ENCODE data around the gene GPRIN3. TPM values are rescaled to one million over a fixed set of nuclear protein-coding genes. Genes with fewer than 3 reads are reported as not detected.

Gene GPRIN3
- total RNA-seq, 1 donor from 2014 or later: 0.51 TPM

DNA sequence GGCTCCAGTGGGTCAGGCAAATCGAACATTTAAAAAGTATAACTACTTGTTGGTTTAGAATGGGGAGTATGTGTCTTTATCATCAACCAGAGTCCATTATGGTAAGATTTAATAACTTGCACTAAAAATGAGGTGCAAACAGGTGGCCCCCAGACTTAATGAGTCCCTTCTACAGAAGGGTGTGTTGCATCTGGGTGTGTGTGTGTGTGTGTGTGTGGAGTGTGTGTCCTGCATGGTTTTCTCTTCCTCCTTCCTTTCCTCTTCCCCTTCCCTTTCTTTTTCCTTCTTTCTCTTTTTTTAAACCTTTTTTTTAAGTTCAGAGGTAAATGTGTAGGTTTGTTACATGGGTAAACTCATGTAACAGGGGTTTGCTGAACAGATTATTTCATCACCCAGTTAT is 53.7 kb downstream of the GPRIN3 start:
- DNase-seq: no peak

DNA sequence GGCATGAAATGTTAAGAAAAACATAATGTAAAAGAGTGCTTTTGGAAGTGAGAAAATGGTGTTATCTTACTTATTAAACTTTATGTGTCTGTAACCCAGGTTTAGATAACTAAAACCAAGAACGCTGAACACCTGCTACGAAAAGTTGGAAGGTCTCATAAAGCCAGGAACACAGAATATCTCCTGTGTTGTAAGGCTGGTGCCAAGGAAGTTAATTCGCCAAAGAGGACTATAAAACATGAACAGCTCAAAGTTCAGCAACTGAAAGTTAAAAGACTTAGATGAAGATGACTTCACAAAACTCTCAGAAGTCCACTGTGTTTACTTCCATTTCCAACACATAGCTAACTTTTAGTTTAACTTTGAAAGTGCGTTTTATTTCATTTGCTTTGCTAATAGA is 54.3 kb downstream of the GPRIN3 start:
- no peak for DNase-seq

DNA sequence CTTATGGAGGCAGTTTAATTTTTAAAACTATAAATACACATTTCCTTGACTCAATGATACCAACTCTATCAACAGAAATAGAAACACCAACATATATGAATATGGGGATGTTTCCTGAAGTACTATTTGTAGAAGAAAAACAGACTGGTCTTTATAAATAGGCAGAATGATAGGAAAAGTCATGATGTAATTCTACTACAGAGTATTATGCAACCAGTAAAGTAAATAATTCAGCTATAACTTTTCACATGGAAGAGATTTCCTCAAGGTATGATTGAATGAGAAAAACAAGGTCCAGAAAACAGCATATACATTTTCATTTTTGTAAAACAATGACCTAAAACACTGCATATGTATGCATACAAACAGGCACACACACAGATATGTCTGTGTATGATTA is 56.2 kb downstream of the GPRIN3 start:
- DNase-seq: no peak

DNA sequence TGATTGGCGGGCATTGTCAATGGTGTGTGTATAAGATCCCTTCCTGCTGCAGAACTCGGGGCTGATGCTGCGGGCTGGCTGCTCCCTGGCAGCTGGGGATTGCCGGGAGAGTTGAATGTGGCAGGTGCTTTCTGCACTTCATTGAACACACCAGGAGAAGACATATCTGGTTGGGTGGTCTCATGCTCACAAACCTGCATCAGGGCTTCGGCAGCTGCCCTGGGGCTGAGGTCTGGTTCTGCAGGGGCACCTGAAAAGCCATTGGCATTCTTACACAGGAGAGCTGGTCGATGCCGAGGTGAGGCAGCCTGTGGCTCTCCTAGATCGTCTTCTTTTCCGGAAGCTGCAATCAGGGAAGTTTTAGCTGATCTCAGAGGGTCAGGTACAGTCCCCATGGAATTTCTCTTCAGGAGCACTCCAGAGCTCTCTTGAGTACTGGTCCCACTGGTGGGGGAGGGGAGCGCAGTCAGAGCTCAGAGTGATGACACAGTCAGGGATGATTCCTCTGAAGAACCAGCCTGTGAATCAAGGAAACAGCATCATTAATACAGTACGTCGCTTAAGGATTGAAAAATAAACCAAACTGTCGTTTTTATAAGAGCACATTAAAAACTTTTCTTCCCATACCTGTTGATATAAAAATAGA is 57.8 kb downstream of the GPRIN3 start:
- DNase-seq: no peak

DNA sequence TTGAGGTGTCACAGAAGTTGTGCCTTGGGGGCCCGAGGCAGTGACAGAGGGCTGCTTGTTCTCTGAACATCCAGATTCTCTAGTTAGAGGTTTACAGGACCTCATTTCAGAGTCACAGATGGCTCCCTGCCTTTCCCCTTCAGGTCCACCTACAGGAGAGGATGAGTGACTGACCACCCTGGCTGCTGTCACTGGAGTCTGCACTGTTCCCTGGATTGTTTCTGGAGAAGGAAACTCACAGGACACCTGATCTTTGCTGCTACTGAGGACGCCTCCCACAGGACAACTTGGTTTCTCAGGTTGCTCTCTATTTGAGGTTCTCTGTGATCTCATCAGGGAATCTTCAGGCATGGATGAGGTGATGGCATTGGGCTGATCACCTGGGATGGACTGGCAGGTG is 58.3 kb downstream of the GPRIN3 start:
- DNase-seq: no peak

DNA sequence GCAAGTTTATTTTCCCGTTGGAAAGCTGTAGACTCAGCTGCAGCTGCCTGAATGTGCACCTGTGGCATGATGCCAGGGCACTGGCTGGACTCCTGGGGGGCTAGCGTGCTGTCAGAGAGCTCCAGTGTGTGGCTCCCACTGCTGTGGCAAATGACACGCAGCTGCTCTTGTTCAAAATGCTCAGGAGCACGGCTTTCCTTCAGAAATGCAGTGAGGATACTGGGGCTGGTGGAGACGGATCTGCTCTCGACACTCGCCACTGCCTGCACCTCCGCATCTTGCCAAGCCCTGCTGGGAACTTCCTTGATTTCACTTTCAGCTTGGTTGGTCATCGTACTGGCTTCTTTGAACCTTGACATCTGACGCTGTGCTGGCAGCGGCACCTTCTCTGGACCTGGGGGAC is 58.7 kb downstream of the GPRIN3 start:
- no peak for DNase-seq

DNA sequence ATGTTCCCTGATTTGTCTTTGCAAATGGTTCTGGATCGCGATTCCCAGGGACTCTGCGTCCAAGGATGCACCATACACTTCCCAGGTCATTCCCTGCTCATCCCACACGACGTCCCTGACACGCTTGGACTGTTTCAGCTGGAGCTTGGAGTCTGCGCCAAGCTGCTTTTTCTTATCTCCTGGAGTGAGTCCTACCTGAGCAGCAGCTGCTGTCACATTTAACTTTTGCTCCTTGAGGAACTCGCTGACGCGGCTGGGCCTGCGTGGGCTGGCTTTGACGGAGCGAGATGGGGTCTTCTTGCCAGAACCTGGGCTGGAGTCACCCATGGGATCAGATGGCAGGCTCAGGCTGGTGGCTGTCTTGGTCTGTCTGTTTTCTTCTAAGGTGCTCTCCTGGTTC is 59.6 kb downstream of the GPRIN3 start:
- no peak for DNase-seq

DNA sequence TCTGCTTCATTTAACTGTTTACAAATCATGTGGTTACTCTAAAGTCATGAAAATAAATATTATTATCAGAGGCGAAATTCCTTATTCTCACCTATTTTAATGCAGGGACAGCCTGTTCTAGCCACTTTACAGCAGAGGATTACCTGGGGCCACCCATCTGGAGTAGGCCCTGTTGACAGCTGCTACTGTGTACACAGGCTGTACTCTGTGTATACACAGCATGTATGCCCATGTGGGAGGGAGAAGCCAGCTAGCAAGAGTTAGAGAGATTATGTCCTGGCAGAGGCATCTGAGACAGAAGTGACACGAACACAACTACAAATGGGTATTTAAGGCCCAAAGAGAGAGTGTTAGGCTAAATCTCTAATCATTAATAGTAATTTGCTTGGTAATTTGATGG is 62.1 kb downstream of the GPRIN3 start:
- DNase-seq: no peak

DNA sequence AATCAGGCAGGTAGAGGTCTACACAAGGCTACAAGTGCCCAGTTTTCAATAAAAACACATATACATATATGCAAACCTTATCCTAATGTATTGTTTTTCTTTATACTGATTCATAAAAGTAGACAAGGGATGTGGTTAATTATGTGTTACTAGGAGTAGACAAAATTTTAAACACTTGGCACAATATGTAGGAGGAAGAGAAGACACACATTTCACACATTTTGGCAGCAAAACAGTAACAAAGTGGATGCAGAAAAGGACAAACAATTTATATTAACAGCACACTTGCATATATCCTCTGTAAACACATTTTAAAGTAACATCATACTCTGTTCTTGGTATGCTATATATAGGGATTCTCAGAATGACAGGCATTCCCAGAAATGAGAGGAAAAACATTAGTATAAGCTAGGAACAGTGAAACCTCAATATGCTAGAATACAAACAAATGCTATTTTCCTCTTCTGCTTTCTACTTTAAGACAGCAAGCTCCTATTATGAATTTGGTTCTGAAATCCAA is 63.8 kb downstream of the GPRIN3 start:
- no peak for DNase-seq

DNA sequence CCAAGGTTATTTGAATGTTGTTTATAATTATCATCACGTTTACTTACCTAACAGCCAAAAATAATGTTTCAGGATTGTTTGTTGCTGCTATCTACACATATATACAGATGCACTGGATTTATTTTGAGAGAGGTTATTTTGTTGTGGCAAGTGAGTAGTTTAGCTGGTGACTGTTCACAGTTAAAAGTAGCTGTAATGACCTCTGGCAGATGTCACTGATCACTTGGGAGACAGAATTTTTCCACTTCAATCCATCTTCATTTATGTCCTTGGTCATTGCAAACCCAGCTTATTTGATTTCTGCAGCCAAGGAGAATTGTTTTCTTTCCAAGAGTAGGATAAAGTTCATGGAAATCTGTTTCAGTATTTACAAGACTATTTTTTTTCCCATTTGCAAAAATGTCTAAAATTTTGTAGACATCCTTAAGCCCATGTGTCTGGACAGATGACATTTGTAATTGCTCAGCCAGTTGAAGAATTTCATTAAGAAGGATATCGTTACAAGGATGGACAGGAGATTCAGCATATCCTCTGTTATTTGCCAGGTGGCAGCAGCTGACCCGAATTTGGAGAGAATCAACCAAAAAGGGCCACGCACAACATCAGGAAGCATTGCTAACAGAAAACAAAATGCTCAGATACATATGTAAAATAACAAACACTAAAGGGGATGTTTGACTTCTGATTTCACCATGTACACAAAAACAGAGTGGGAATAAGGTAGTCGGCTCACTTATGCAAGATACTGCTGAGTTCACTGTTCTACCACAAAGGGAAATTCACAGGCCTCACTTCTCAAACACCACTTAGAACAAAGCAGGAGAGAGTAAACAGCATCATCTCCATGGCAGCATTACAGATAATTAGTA is 64.5 kb downstream of the GPRIN3 start:
- no peak for DNase-seq

DNA sequence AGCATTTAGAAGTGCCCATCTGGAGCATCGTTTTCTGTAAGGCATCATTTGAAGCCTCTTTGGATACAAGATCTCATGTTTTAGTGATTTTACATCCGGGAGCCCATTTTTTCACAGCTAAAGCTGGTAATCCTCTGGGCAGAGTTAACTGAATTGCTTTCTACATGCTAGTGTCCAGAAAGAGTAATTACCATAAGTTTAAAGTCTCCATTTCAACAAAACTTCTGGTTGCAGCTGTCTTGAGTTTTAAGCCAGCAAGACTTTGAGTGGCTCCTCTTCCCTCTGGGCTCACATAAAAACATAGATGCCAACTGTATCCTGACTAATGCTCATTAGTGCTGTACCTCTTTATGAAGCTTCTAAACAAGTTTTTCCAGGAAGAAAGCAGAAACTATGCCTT is 65.4 kb downstream of the GPRIN3 start:
- no peak for DNase-seq

DNA sequence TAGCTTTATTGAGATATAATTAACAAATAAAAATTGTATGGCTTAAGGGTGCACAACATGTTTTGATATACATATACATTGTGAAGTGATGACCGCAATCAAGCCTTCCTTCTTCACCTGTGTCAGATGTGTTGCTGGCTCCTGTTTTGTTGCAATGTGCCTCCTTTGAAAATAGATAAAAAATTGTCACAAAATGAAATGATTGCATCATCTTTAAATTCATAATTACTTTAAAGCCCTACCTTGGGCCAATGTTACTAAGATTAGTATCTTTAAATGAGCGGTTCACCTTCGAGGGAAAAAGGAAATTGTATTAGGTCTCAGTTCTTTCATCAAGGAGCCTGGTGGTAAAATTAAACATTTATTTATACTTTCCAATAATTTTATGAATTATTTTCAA is 77.3 kb downstream of the GPRIN3 start:
- DNase-seq: no peak

DNA sequence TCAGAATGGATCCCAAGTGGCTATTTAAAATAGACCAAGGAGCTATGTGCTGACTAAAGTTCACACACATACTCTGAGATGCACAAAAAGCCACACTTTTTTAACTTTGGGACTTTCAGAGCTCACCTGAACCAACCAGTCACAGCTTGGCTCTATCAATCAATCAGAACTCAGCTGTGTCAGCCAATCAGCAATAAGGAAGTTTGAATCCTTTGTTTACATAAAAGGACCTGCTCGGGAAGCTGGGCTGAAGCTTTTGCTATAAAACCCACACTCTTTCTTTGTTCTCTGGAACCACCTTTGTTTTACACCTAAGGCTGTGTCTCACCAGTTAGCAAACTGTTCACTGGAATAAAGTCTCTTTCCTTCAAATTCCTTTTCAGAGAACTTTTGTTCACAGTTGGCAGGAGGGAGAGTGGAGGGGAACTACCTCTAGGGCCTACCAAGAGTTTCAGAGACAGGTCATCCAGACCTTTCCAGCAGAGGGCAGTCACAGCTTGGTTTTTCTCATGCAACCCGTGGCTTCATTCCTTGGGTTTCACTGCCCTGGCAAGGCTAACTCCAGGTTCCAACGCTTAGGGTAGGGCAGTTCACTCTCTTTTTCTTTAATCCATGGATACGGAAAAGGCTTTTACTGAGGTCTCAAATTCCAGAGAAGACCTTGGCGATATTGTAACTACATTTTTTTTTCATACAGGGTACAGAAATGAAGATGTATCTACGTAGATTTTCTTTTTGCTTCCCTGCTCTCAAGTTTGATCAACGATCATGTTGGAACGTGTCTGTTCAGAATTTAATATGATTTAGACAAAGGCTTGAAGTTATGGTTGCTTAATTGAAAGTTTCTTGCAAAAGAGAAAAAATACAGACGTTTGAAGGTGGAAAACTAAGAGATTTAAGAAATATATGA is 80.7 kb downstream of the GPRIN3 start:
- peak; percentile 85 for DNase-seq

DNA sequence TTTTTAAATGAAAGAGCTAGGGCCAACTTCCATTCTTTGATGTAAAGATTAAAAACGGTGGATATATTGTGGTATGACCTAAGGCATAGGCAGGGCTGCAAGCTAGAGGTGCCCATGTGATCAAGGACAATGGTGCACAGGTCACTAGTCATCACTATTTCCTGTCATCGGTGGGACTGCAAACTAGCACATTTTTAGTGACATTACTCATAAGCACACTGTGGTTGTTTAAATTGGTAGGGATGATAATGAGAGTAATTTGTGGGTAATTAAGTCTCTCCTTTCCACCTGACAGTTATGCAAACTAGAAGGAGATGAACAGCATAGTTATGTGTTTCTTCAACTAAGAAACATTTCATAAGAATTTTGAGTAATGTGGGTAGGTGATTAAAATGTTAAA is 85.4 kb downstream of the GPRIN3 start:
- peak; percentile 1 for DNase-seq

DNA sequence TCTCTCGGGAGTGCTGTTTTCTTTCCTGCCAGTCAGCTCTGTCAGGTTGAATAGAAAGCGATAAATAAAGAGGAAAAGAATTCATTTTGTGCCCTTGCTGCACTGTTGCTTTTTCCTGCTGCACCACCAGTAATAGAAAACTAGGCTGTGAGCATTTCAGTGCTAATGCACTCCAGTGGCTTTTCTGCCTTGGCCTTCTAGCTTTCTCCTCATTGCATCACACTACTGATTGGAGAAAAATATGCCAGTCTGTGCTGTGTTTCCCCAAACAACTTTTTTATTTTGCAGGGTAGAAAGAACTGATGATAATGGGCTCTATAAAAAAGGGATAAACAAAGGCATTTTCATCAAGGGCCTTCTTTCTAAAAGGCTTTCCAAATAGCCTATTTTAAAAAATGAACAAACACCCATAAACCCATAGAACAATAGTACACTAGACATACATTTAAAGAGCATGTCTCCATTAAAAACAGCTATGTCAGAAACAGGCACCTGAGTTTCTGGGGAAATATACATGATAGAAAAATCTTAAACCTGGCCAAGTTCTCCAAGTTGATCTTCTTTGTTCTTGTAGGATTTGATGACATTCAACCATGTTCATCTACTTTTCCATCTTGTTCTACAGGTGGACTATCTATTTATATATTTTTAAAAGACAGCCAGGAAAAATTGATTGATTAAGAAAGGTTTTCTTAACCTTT is 86.3 kb downstream of the GPRIN3 start:
- DNase-seq: no peak

DNA sequence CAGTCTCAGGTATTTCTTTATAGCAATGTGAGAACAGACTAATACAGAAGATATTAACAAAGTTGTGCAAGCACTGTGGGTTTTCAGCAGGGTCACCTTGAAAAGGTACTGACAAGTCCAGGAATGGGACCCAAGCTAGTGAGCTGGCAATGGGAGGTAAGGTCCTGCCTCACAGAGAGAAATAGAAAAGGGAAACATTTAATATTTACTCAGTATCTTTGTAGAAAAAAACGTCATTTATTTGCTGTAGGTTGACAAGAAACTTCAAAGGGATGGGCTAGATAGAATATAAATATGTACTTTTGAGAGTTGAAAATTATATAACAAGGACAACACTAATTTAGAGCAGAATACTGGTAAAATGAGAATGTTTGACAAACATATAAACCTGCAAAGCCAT is 89.0 kb downstream of the GPRIN3 start:
- no peak for DNase-seq

DNA sequence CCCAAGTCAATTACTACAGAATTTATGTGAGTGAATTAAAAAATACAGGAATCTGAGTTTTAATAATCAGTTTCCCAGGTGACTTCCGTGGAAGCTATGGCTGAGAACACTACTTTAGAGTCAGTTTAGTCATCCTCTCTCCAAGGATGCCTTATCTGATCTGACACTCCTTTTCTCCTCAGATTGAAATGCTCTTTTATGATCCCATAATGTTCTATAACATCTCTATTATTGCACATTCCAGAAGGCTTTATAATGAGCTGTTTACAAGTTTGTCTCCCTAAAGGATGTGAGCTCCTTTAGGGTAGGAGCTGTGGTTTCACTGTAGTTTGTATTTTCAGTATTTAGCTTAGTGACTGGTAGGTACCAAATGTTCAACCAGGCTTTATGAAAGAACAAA is 90.0 kb downstream of the GPRIN3 start:
- no peak for DNase-seq

DNA sequence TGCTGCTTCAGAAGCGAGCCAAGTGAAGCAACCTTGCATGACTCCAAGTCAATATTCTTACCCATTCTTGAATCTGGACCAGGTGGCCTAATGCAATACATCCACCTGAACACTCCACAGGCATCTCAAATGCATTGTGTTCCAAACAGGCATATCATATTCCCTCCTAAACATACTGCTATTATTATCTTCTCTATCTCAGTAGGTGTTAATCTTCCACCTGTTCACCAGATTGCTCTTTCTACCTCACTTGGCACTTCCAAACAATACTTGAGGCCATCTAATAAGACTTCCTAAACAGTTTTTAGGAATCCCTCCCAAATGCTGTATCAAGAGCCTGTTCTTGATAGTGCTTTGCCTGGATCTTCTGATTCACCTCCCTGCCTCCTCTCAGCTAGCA is 90.7 kb downstream of the GPRIN3 start:
- DNase-seq: no peak

DNA sequence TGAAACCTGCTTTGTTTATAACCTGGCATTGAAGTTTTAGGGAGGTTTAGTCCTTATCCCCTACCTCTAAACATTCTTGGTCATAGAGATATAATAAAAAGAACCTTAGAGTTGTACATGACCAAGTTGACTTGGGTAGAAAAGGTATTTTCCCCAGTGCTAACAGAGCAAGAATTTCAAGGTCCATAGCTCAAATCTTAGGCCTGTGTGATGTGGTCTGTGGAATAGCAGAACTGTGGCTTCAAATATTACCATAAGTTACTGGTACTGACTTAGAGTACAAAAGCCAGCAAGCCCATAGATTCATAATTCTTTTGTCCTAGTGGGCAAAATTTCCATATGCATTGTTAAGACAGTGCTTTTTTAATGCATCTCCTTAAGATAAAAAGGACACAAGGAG is 91.2 kb downstream of the GPRIN3 start:
- no peak for DNase-seq

DNA sequence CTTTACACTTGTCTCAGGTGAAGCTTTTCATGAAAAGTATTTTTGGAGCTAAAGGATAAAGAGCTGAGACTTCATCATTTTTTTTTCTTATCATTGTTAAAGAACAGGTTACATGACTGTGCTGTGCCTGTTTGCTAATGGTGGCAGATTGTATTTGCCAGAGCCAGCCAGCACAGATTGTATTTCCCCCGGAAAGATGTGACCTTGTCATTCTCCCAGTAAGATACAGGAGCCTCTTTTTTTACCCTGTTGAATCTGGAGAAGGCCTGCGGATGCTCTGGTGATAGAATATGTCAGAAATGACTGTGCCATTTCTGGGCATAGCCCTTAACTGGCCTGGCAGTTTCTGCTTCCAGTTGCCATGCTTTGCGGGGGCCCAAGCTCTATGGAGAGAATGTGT is 91.9 kb downstream of the GPRIN3 start:
- no peak for DNase-seq

DNA sequence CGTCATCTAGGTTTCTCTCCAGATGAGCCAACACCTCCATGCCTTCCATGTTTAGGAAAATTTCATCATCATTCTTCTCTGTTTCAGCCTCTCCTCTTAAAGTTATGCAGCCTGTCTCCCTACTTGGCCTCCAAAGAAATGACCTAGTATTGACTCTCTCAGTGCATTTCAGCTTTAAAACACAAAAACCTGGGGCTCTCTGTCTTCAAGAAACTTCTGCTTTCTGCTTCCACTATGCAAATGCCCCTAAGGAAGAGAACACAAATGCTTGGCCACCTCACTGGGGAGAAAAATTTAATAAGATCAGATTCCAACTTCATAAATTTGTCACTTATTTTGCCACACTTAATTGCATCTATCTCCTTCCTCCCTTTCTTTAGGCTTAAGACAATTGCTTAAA is 93.3 kb downstream of the GPRIN3 start:
- DNase-seq: no peak

DNA sequence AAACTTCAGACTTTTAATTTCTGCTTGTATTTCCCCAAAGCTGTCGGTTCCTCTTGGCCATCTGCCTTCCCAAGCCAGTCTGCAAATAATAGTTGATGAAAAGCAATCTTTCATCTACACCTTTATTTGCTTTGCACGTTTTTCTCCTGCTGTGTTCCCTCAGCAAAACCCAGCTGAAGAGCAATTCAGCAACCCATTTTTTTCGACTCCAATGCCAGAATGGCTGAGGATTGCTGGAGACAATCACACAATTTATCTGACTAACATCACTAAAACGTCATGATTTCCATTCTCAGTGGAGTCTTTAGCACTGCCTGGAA is 94.3 kb downstream of the GPRIN3 start:
- DNase-seq: no peak

All from dermis blood vessel endothelial cell (primary cell).